Measurements from ENCODE around the gene SLC37A1.

Gene SLC37A1

GRCh38 chr21:42616941-42617340 lies 103.3 kb downstream of the SLC37A1 start:
- no peaks in the 10 kb centered on the region for H3K4me1 ChIP-seq (ENCODE audit: control insufficient read depth, insufficient read depth, low read length)
- no peaks in the 10 kb centered on the region for H3K36me3 ChIP-seq (ENCODE audit: control insufficient read depth in 2 of 2, insufficient read depth in 1 of 2, low read length in 2 of 2)
- no peak overlapping the region for H3K27ac ChIP-seq (ENCODE audit: extremely low read depth, low read depth, low read length)
- TF ChIP-seq ATF2 (tag by site-specific recombination; IDR thresholded peaks at IDR 0.05; ENCODE audit: low read depth) (no peak), ZNF792 (tag by site-specific recombination; IDR thresholded peaks at IDR 0.05) (no peak)
- ChIA-PET POLR2A (no interaction called here), CTCF (no interaction called here)
- no peak overlapping the region for H3K4me3 ChIP-seq (ENCODE audit: low read depth, low read length)
- no peaks in the 10 kb centered on the region for H3K9me3 ChIP-seq (ENCODE audit: control insufficient read depth, insufficient read depth, low read depth, low read length)

- ChIA-PET POLR2A (no interaction called here), CTCF (interaction anchor here (0.6 to 0.7 kb wide), 3 partner anchors 22 to 144 kb away, joined by 3 to 4 read pairs (median 3); no protein-coding TSS in a partner anchor)
- Histone ChIP-seq H3K36me3 (ENCODE audit: control insufficient read depth in 2 of 2, insufficient read depth in 1 of 2, low read length in 2 of 2) (no peaks in the 10 kb centered on the region), H3K27ac (ENCODE audit: extremely low read depth, low read depth, low read length) (no peak overlapping the region), H3K4me3 (ENCODE audit: low read depth, low read length) (no peak overlapping the region), H3K9me3 (ENCODE audit: control insufficient read depth, insufficient read depth, low read depth, low read length) (no peaks in the 10 kb centered on the region), H3K4me1 (ENCODE audit: control insufficient read depth, insufficient read depth, low read length) (no peaks in the 10 kb centered on the region)
- no peak for TF ChIP-seq ZNF610 (tag by site-specific recombination; IDR thresholded peaks at IDR 0.05; ENCODE audit: borderline replicate concordance)
- peak; percentile 97 for TF ChIP-seq EGR2 (tag by site-specific recombination; IDR thresholded peaks at IDR 0.05; ENCODE audit: low read depth)
- peak; percentile 95 for TF ChIP-seq ZFHX2 (tag by site-specific recombination; conservative IDR thresholded peaks at IDR 0.05)
- TF ChIP-seq ZFP69B (tag by site-specific recombination; IDR thresholded peaks at IDR 0.05) = no peak
- no peak for TF ChIP-seq SALL2 (tag by site-specific recombination; IDR thresholded peaks at IDR 0.05; ENCODE audit: borderline replicate concordance)
These were observed 103.8 kb downstream of the SLC37A1 start for GRCh38 chr21:42617486-42617885.

- CTCF ChIA-PET = no interaction called here
- POLR2A ChIA-PET = no interaction called here
- H3K4me1 ChIP-seq (ENCODE audit: control insufficient read depth, insufficient read depth, low read length) = no peaks in the 10 kb centered on the region
- TF ChIP-seq ZNF843 (tag by site-specific recombination; IDR thresholded peaks at IDR 0.05) = no peak
- no peak for TF ChIP-seq ZNF654 (tag by site-specific recombination; IDR thresholded peaks at IDR 0.05; ENCODE audit: low read depth)
- TF ChIP-seq ZNF433 (tag by site-specific recombination; IDR thresholded peaks at IDR 0.05; ENCODE audit: low read depth) = no peak
- TF ChIP-seq SCRT2 (tag by site-specific recombination; IDR thresholded peaks at IDR 0.05) = no peak
- no peak for TF ChIP-seq ZNF692 (tag by site-specific recombination; IDR thresholded peaks at IDR 0.05)
- no peak for TF ChIP-seq ZNF48 (tag by site-specific recombination; IDR thresholded peaks at IDR 0.05)
- TF ChIP-seq RBAK (tag by site-specific recombination; IDR thresholded peaks at IDR 0.05) = no peak
- TF ChIP-seq ZNF398 (tag by site-specific recombination; IDR thresholded peaks at IDR 0.05) = no peak
- no peak for TF ChIP-seq ZNF664 (tag by site-specific recombination; IDR thresholded peaks at IDR 0.05)
- TF ChIP-seq REST (tag by site-specific recombination; IDR thresholded peaks at IDR 0.05) = no peak
- no peak for TF ChIP-seq ZNF202 (tag by site-specific recombination; IDR thresholded peaks at IDR 0.05; ENCODE audit: borderline replicate concordance)
- no peak for TF ChIP-seq ZNF274 (IDR thresholded peaks at IDR 0.05; ENCODE audit: low read length)
- no peak for TF ChIP-seq ZNF274 (tag by site-specific recombination; IDR thresholded peaks at IDR 0.05; ENCODE audit: borderline replicate concordance)
- TF ChIP-seq ZNF610 (tag by site-specific recombination; IDR thresholded peaks at IDR 0.05; ENCODE audit: borderline replicate concordance) = no peak
- TF ChIP-seq PBX3 (CRISPR knock-in tag; IDR thresholded peaks at IDR 0.05) = no peak
- no peak for TF ChIP-seq ZNF701 (tag by site-specific recombination; IDR thresholded peaks at IDR 0.05)
These were observed 105.1 kb downstream of the SLC37A1 start for GRCh38 chr21:42618707-42619102.

More at GRCh38 chr21:42618707-42619102, 105.1 kb downstream of the SLC37A1 start:
- Histone ChIP-seq H3K36me3 (ENCODE audit: control insufficient read depth in 2 of 2, insufficient read depth in 1 of 2, low read length in 2 of 2) (no peaks in the 10 kb centered on the region), H3K9me3 (ENCODE audit: control insufficient read depth, insufficient read depth, low read depth, low read length) (no peaks in the 10 kb centered on the region), H3K4me3 (ENCODE audit: low read depth, low read length) (no peak overlapping the region), H3K27ac (ENCODE audit: extremely low read depth, low read depth, low read length) (no peak overlapping the region)
